HG02884 (cell line): ENCODE data around the gene CMIP.
A peak's percentile ranks its signal among the peaks of the same experiment; 100 is the strongest.

Source experiments
- ATAC-seq: cut with Tn5 transposase; IDR thresholded peaks from one replicate; pipeline ENCODE4 v1.9.1; 2021; ENCODE audit warnings: mild to moderate bottlenecking, moderate library complexity; ENCODE audit not compliant: unreplicated experiment

Gene CMIP

DNA sequence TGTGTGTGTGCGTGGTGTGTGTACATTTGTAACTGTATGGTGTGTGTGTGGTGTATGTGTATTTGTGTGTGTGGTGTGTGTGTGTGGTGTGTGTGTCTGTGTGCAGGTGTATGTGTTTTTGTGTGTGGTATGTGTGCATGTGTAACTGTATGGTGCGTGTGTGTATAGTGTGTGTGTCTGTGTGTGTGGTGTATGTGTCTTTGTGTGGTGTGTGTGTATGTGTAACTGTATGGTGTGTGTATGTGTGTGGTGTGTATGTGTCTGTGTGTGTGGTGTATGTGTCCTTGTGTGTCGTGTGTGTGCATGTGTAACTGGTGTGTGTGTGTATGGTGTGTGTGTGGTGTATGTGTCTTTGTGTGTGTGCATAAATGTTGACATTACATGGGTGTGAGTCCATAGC is 170.8 kb downstream of the CMIP start:
- ATAC-seq, result no peak

DNA sequence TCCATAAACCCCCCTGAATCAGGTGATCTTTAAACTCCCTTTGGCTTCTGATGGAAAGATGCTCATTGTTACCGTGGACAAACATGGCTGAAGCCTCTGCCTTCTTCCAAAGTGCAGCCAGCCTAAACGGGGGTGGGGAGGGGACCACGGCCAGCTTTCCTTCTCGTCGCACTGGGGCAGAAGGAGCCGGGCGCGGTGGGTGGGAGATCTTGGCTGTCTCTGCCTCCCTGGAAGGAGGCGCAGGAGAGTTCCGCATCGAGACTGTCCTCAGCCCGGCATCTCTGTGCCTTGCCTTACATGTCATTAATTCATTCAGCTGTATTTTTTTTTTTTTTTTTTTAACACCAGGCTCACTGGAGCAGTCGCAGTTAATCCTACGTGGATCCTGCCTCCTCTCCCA is 171.2 kb downstream of the CMIP start:
- ATAC-seq, result no peak

DNA sequence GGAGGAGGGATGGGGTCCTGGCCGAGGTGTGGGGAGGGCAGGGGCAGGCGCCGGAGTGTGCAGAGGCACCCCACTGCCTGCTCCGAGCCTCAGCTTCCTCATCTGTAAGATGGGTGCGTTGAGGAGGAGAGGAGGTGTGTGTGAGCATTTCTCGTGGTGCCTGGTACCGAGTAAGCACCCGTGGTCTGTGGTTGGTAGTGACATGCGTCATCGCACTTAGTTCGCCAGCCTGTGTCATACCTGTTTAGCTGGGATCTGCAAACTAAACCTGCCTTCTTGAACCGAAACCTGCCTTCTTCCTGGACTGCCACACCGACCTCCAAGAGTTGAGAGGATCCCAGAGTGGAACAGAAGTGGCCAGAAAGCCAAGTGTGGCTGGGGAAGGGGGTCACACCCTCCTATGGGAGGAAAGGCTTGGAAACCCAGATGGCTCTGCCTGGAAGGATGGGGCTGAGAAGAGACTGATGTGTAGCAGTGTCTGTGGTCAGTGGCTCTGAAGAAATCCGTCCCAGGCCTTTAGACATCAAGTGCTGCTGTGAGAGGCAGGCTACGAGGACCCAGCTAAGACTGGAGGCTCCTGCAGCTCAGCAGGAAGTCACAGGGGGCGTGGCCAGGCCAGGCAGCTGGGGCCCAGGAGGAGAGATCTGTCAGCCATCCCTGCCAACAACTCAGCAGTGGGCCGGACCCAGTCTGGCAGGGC is 171.9 kb downstream of the CMIP start:
- ATAC-seq, result peak; percentile 74

DNA sequence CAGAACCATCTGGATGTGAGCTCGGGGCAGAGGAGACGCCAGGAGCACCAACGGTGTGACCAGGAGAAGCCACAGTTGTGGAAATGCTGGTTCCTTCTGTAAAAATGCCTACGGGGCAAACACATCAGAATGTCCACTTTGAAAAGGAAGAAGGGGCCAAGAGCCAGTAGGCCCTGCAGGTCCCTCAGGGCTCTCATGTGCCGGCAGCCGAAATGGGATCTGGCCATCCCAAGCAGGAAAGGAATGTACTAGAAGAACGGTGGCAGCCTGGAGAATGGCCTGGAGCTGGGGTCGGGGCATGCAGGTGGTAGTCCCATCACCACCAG is 172.4 kb downstream of the CMIP start:
- ATAC-seq, result no peak

DNA sequence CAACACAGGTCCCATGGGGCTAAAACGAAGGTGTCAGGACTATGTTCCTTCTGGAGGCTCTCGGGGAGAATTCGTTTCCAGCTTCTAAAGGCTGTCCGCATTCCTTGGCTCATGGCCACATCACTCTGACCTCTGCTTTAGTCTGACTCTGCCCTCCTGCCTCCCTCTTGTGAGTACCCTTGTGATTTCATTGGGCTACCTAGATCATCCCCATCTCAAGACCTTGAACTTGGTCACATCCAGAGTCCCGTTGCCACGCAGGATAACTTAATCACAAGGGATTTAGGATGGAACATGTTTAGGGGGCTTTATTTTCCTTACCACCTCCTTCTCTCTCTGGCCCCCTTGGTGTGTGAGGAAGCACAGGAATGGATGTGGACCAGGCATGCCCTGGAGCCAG is 173.6 kb downstream of the CMIP start:
- no peak for ATAC-seq

DNA sequence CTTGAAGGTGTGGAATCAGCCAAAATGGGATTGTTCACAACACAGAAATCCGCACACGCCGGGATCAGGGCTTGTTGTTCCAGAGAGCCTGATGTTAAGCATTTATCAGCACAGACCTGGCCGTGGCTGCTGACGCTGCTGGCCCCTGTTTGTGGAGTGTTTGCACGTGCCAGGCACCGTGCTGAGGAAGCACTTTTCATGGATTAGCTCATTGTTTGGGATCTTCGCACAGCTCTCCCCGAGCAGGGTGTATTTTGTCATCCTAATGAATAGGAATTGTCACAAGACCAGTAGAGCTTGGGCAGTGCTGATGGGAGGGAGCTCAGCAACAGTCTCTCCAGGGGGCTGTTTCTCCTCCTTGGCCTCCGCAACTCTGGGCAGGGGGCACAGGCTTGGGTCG is 174.1 kb downstream of the CMIP start:
- ATAC-seq, result no peak

DNA sequence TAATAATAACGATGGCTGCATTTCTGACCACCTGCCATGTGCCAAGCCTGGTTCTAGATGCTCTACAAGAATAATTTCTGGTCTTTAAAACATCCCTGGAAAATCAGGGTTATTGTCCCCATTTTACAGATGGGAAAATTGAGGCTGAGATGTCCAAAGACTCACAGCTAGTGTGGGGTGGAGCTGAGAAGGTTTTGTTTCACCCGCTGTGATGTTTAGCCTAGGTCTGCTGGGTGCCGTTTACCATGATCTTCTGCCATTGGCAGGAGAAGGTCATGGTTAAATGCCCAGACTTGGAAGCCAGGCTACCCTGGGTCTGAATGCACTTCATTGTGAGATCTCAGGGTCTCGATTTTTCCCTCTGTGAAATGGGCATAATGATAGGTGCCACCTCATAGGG is 175.4 kb downstream of the CMIP start:
- ATAC-seq, result no peak

DNA sequence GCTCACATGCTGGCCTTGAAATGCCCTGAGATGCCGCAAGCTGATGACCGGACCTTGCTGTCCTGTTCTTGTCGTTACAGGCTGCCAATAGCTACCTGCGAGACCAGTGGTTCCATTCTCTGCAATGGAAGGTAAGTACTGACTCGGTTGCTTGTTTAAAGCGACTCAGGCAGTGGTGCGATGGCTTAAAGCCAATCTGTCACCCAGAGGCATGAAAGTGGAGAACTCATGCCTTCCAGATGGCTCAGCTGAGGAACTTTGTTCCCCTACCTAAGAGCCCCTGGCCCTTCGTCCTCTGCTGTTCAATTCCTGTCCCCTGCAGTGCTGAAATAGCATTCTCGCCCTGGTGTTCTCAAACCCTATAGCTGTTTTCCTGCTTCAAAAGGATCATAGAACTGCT is 176.2 kb downstream of the CMIP start:
- ATAC-seq, result no peak

DNA sequence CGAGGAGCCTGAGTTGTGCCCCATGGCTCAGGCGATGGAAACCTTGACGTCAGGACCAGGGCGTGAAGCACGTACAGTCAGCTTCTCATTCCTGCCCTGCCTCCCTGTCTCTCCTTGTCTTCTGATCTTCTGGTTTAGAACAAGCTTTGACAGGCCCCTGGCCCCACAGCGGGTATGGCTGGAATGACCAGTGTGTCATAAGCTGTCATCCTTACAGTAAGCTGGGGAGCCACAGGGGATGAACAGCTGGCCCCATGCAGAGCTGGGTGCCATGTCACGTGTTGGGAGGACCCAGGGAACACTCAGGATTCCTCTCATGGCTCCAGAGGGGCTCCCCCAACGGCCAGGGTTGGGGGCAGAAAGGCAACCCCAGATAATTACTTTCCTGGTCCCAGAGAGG is 176.9 kb downstream of the CMIP start:
- no peak for ATAC-seq

DNA sequence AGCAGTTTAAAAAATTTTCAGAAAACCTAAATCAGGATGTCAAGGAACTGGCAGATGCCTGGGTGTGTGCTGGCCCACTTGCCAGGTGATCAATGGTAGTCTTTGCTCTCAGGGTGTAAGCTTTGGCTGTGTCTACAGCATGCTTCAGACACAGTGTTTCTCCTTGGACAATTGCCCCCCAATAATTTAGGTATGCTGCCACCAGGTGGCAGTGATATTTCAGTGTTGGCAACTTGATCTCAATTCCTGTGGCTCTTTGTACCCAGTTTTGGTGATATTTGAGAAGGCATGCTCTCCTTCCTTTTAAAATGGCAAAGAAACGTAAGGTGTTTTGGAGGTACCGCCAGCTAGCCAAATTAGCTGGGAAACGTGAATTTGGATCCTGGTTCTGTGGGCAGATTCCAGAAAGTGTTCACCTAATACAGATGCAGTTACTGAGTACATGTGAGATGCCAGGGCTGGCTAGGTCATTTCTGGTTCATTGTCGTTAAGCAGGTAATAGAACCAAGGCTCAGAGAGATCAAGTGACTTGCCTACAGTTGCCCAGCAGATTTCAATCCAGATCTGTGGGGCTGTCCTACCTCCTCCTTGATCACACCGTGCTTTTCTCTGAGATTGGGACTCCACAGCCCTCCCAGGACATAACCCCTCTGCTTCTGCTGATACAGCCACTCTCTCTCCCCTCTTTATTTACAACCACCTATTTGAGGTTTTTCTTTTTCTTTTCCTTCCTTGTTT is 178.9 kb downstream of the CMIP start:
- no peak for ATAC-seq

DNA sequence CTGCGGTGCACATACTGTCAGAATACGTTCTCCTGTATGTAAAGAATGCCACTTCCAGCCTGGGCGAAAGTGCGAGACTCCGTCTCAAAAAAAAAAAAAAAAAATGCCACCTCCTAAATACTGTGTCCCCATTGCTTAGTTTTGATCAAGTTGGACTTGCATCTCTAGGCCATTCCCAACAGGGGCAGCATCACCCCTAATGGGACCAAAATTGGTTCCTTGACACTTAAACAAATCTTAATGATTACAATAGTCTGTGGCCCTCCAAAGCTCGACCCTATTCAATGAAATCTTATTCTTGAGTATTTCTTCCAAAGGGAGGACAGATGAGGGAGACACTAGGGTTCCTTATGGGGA is 179.8 kb downstream of the CMIP start:
- no peak for ATAC-seq

DNA sequence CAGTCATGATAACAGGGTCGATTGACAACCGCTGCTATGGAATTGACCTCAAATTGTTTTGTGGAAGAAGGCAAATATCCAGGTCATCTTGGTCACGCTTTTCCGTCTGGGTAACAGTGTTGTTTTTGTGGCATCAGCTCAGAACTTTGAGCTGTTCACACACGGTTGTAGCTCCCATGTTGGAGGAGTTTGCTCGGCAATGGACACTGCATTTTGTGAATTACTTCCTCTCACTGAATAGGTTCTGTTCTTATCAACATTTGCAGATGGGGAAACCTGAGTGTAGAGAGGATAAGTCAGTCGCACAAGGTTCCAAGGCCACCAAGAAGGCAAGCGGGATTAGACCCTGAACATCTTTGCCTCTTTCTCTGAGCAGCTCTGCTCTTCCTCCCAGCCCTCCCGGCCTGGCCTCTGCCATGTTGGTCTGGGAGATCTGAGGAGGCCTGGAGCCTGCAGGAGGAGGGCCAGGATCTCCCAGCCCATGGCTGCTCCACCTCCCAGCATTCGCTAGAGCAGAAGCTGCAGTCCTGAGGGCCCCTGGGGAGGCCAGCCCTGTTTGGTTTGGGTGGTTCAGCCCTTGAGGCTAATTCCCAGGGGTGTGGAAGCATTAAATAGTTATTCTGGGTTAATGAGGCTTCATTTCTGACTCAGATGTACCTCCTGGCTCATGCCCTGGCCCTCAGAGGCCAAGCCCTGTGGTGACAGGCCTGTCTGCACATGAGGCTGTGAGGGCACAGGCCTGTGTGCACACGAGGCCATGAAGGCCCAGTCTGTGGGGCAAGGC is 180.3 kb downstream of the CMIP start:
- ATAC-seq, result no peak

DNA sequence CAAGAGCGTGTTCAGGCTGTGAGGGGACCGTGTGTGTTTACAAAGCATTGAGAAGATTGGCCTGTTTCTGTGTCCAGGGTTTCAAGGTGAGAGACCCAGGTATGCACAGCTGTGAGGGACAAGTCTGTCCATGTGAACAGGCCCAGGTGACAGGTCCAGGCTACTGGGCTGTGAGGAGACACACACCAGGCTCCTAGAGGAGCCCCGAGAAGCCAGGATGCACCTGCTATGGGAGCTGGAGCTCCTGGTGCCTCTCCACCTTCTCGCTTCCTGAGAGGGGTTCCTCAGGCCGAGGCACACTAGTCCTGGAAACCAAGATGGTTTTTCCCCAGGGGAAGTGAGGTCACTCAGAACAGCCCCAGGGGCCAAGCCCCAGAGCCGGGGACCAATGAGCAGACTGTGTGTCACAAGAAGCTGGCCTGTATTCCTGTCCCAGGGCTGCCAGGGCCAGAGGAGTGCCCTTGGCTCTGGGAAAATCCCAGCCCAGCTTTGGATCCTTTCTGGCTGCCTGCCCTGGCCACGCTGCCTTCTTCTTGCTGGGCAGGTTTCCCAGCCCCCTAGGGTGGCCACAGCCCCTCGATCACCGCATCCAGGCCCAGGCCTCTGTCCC is 181.0 kb downstream of the CMIP start:
- ATAC-seq, result no peak

DNA sequence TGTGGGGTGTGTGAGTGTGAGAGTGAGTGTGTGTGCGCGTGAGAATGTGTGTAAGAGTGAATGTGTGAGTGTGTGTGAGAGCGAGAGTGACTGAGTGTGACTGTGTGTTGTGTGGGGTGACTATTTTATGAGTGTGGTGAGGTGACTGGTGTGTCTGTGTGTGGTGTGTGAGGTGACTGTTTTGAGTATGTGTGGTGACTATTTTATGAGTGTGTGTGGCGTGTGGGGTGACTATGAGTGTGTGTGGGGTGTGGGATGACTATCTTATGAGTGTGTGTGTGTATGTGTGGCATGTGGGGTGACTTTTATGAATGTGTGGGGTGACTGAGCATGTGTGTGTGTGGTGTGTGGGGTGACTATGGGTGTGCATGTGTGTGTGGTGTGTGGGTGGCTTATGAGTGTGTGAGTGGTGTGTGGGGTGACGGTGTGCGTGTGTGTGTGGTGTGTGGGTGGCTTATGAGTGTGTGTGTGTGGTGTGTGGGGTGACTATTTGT is 181.6 kb downstream of the CMIP start:
- no peak for ATAC-seq

DNA sequence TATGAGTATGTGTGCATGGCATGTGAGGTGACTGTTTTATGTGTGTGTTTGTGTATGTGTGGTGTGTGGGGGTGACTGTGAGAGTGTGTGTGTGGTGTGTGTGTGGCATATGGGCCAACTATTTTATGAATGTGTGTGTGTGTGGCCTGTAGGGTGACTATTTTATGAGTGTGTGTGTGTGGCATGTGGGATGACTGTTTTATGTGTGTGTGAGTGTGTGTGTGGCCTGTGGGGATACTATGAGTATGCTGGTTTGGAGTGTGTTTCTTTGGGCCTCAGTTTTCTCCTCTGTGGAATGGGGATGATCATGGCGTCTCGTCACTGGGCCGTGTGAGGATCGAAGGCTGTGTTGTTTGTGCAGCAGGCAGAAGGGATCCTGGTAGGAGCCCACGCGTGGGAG is 182.4 kb downstream of the CMIP start:
- ATAC-seq, result no peak

DNA sequence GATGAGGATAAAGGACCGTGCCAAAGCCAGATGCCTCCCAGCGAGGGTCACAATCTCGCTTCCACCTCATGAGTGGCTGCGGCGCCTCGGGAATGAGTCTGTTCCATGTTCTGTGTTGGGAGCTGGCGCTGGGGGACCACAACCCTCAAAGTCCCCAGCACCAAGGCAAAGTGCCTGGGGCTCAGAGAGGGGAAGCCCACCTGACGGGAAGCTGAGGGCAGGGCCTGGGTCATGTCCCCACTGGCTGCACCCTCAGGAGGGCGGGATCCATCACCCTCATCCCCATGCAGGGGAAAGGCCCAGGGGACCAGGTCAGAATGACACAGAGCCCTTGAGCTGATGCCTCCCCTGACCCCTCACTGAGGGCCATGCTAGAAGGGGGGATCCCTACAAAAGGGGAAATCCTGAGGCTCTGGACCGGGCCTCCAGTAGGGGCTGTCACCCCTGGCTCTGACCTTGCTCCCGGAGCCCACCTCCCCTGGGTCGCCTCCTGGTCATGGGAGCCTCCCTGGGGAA is 183.2 kb downstream of the CMIP start:
- no peak for ATAC-seq

DNA sequence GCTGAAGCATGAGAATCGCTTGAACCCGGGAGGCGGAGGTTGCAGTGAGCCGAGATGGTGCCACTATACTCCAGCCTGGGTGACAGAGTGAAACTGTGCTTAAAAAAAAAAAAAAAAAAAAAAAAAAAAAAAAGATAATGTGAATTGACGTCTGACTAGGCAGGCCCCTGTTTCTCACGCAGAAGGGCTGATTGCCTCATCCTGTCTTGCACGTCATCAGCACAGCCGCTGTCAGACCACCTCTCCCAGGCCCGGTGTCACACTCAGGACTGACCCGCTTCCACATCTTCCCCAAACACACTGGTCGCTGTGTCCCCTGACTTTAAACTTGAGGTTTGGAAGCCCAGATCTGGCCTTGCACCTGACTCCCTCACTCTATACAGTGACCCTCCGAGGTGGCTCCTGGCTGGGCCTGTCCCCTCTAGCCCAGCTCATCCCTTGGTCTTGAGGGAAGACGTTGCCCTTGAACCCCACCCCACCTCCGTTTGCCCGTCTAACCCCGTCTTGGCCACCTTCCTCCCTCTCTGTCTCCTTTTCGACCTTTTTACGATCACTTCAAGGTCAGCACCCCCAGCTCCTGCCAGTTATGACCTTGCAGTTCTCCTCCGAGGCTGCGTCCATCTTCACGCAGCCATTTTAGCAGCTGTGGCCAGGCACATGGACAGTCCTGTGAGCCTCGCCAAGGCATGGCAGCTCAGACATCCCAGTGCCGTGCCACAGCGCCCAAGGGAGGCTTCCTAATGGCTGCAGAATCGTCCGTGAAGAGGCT is 184.6 kb downstream of the CMIP start:
- no peak for ATAC-seq

DNA sequence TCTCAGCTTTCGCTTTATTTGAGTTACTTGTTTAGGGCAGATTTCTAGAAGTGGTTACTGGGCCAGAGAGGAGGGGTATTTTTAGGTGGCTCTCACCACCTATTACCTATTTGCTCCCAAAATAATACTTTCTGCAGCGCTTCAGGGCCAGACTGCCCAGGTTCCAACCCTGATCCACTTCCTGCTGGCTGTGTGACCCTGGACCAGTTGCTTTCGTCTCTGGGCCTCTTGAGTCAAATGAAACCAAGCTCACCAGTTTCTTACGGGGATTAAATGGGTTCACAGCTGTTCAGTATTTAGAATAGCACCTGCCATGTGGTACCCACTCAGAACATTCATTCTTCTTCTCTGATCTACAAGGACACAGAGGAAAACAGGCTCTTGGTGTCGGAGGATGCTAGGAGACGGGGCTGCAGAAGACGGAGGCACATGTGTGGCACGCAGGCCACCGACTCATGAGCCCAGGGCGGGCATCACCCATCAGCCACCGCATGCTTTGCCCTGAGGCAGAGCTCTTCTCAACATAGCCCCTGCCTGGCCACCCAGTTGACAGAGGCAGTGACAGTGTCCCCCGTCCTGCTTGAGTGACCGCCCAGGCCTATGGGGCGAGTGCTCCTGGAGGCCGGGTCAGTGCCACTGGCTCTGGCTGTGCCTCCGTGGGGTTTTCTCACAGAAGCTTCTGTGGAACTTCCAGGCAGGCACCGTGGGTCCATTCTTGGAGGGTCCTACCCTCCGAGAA is 185.5 kb downstream of the CMIP start:
- no peak for ATAC-seq

DNA sequence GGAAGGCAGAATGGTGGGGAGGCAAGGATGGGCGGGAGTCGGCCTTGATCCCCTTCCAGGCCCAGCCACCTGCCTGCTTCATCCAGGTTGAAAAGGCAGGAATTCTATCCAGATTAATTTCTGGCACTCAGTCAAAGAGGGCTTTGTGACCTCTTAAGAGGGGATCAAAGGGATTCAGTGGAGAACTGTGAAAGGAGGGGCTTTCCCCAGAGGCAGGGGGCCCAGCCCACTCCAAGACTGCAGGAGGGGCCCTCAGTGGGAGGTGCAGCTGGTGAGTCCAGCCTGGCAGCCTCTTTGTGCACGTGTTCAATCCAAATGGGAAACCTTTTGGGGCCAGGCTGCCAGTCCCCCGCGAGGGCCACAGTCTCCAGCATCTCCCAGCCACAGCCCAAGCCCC is 186.0 kb downstream of the CMIP start:
- ATAC-seq, result no peak
